GM21737 (cell line): Measurements from ENCODE around the gene ZNF398.

ENCODE experiments used
- ATAC-seq: cut with Tn5 transposase; IDR thresholded peaks from one replicate; pipeline ENCODE4 v1.9.1; 2021; ENCODE audit warnings: mild to moderate bottlenecking, moderate library complexity; ENCODE audit not compliant: unreplicated experiment

The ZNF398 gene

GRCh38 chr7:149195180-149196150 is 48.2 kb downstream of the ZNF398 start, which contains the start of gene ZNF282:
Gene ZNF282, plus strand, starts transcription at chr7:149195546. Its CDS starts 44 bp downstream, at chr7:149195590.
- peak; percentile 90 for ATAC-seq

GRCh38 chr7:149196151-149196704 is 49.0 kb downstream of the ZNF398 start:
- peak; percentile 4 for ATAC-seq

GRCh38 chr7:149196705-149197171 is 49.5 kb downstream of the ZNF398 start:
- ATAC-seq, result no peak

GRCh38 chr7:149197675-149198074 is 50.4 kb downstream of the ZNF398 start:
- no peak for ATAC-seq

- no peak for ATAC-seq
These were observed 51.0 kb downstream of the ZNF398 start for GRCh38 chr7:149198161-149198816.

- ATAC-seq, result no peak
These were observed 52.2 kb downstream of the ZNF398 start for GRCh38 chr7:149199234-149199995.

GRCh38 chr7:149202831-149203231 is 55.6 kb downstream of the ZNF398 start:
- ATAC-seq, result no peak

GRCh38 chr7:149205690-149206381 is 58.6 kb downstream of the ZNF398 start:
- ATAC-seq, result no peak

GRCh38 chr7:149207324-149208035 is 60.2 kb downstream of the ZNF398 start:
- ATAC-seq, result no peak

- no peak for ATAC-seq
These were observed 62.4 kb downstream of the ZNF398 start for GRCh38 chr7:149209518-149210269.

GRCh38 chr7:149210551-149210950 is 63.3 kb downstream of the ZNF398 start:
- no peak for ATAC-seq

GRCh38 chr7:149214020-149214720 is 66.9 kb downstream of the ZNF398 start:
- no peak for ATAC-seq

- ATAC-seq, result no peak
These were observed 69.1 kb downstream of the ZNF398 start for GRCh38 chr7:149216402-149216801.

GRCh38 chr7:149217570-149217969 is 70.3 kb downstream of the ZNF398 start:
- ATAC-seq, result no peak

GRCh38 chr7:149218469-149219420 is 71.5 kb downstream of the ZNF398 start:
- ATAC-seq, result no peak

- no peak for ATAC-seq
These were observed 73.3 kb downstream of the ZNF398 start for GRCh38 chr7:149220534-149220933.

- ATAC-seq, result no peak
These were observed 75.9 kb downstream of the ZNF398 start for GRCh38 chr7:149223176-149223575.
